GM13977 (cell line): ENCODE results near the gene ALG2.

Experiments
- DNase-seq: peaks from one replicate; pipeline ENCODE4 v3.0.0; 2012; ENCODE audit warnings: low spot score
- CTCF ChIP-seq: IDR thresholded peaks from 2 replicates; pipeline ENCODE4 v1.5.1; 2012; ENCODE audit warnings: mild to moderate bottlenecking, control low read depth; ENCODE audit not compliant: insufficient read depth; ENCODE audit errors: extremely low read depth, missing control alignments
- in situ Hi-C: fragments of 300-500 bp; cut with MboI; formaldehyde crosslinking; loops from one replicate; pipeline ENCODE4 v1.12.0; 2022; ENCODE audit warnings: low sequenced_read_pairs, low pct_unique_long_range_greater_than_20kb, mixed read lengths, inconsistent platforms; ENCODE audit not compliant: unreplicated experiment

Gene ALG2

GRCh38 chr9:99189887-99190596 is 31.7 kb downstream of the ALG2 start:
- no peak for DNase-seq
- in situ Hi-C loops = loop anchor here (25.0 kb wide), 3 partner anchors 622 to 1022 kb away; partner anchors contain the start of gene NR4A3
- TF ChIP-seq CTCF = no peak

GRCh38 chr9:99189186-99189585 is 32.6 kb downstream of the ALG2 start:
- DNase-seq = no peak
- no peak for TF ChIP-seq CTCF
- in situ Hi-C loops = loop anchor here (25.0 kb wide), 3 partner anchors 623 to 1023 kb away; partner anchors contain the start of gene NR4A3

GRCh38 chr9:99187311-99187710 is 34.4 kb downstream of the ALG2 start:
- no peak for TF ChIP-seq CTCF
- DNase-seq = no peak
- in situ Hi-C loops = loop anchor here (25.0 kb wide), 3 partner anchors 625 to 1025 kb away; partner anchors contain the start of gene NR4A3

- in situ Hi-C loops = loop anchor here (25.0 kb wide), 3 partner anchors 626 to 1026 kb away; partner anchors contain the start of gene NR4A3
- no peak for TF ChIP-seq CTCF
- DNase-seq = no peak
Measured at GRCh38 chr9:99185934-99186333, 35.8 kb downstream of the ALG2 start.

- DNase-seq = no peak
- no peak for TF ChIP-seq CTCF
- in situ Hi-C loops = loop anchor here (25.0 kb wide), 3 partner anchors 627 to 1027 kb away; partner anchors contain the start of gene NR4A3
Measured at GRCh38 chr9:99185348-99185632, 36.5 kb downstream of the ALG2 start.

GRCh38 chr9:99184475-99185347 is 37.0 kb downstream of the ALG2 start:
- peak; percentile 69 for DNase-seq
- peak; percentile 93 for TF ChIP-seq CTCF
- in situ Hi-C loops = loop anchor here (25.0 kb wide), 3 partner anchors 628 to 1028 kb away; partner anchors contain the start of gene NR4A3
